ENCODE data around the gene BOC. TPM values are rescaled to one million over a fixed set of nuclear protein-coding genes. Genes with fewer than 3 reads are reported as not detected.

BOC gene
- total and polyA plus RNA-seq, 2 of the 8 experiments (the other 6 are each of a cell fraction or from before 2014, with no cell fraction given) = 6.9 to 9.3 TPM

DNA sequence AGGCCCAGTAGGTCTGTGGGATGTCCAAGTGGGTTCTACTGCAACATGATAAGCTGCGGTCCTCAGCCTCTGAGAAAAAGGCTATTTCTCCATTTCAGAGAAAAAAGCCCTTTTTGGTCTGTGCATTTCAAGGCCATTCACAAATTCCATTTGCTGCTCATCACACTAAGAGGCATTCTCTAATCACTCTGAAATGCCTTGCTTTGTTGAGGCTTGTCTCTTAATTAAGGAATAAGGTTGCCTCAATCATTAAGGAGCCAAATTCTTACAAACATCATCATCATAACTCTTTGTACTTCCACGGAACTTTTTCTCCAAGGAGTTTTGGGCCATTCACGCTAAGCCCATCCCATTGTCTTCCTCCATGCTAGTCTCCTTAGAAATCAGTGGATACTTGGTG, 74.4 kb downstream of the BOC start (continued):
- TF ChIP-seq ZNF274 (IDR thresholded peaks at IDR 0.05; ENCODE audit: borderline replicate concordance, extremely low read depth, low read length) (no peak), CREB1 (IDR thresholded peaks at IDR 0.05) (no peak), PHF8 (conservative IDR thresholded peaks at IDR 0.05; ENCODE audit: low read depth, low read length) (no peak), TAF1 (IDR thresholded peaks at IDR 0.05; ENCODE audit: low read depth, low read length) (no peak), BCL11A (IDR thresholded peaks at IDR 0.05; ENCODE audit: low read depth in 2 of 2, low read length in 2 of 2) (no peak), CTBP2 (IDR thresholded peaks at IDR 0.05; ENCODE audit: borderline replicate concordance, insufficient read depth, insufficient read length, low read length) (no peak), RAD21 (IDR thresholded peaks at IDR 0.05 in 1 of 2, conservative IDR thresholded peaks at IDR 0.05 in 1 of 2; ENCODE audit: low read depth in 2 of 2, low read length in 2 of 2) (no peak)
- TF ChIP-seq, protein P1, sequence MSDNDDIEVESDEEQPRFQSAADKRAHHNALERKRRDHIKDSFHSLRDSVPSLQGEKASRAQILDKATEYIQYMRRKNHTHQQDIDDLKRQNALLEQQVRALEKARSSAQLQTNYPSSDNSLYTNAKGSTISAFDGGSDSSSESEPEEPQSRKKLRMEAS (IDR thresholded peaks at IDR 0.05) = no peak
